OCI-LY1 (cell line): ENCODE data around the gene SLC43A3.

Experiments used
- H2AFZ ChIP-seq: fragments of 200-600 bp; sonication (generic), shearing (Covaris generic); 2 replicates; pipeline ENCODE4 v1.6.0; 2014; ENCODE audit warnings: antibody characterized with exemption, mild to moderate bottlenecking, low read length
- H3F3A ChIP-seq: fragments of 200-600 bp; sonication (generic), shearing (Covaris generic); 2 replicates; pipeline ENCODE4 v1.6.0; 2014; ENCODE audit warnings: mild to moderate bottlenecking, antibody characterized with exemption, low read length, moderate library complexity; ENCODE audit not compliant: insufficient read depth
- H3K27ac ChIP-seq: fragments of 200-600 bp; sonication (generic); 2 replicates; pipeline ENCODE4 v1.5.1; 2014; ENCODE audit warnings: low read length, mixed run types, mild to moderate bottlenecking, low read depth; ENCODE audit not compliant: poor library complexity, severe bottlenecking
- H3K27me3 ChIP-seq: fragments of 200-600 bp; sonication (generic); 2 replicates; pipeline ENCODE4 v1.6.0; 2014; ENCODE audit warnings: antibody characterized with exemption, mild to moderate bottlenecking, low read length, moderate library complexity; ENCODE audit not compliant: insufficient read depth
- H3K36me3 ChIP-seq: fragments of 200-600 bp; sonication (generic); 2 replicates; pipeline ENCODE4 v1.6.1; 2014; ENCODE audit warnings: mild to moderate bottlenecking, antibody characterized with exemption, low read length, moderate library complexity, mixed read lengths; ENCODE audit not compliant: insufficient read depth
- H3K4me1 ChIP-seq: fragments of 200-600 bp; sonication (generic); 2 replicates; pipeline ENCODE4 v1.5.1; 2014; ENCODE audit warnings: mild to moderate bottlenecking, low read length, moderate library complexity; ENCODE audit not compliant: insufficient read depth, severe bottlenecking
- H3K4me2 ChIP-seq: fragments of 200-600 bp; sonication (generic), shearing (Covaris generic); 2 replicates; pipeline ENCODE4 v1.6.1; 2014; ENCODE audit warnings: low read length
- H3K4me3 ChIP-seq: fragments of 200-600 bp; sonication (generic); 2 replicates; pipeline ENCODE4 v1.5.1; 2014; ENCODE audit warnings: low read length, low read depth, mild to moderate bottlenecking, mixed read lengths; ENCODE audit not compliant: poor library complexity, severe bottlenecking
- H3K79me2 ChIP-seq: fragments of 200-600 bp; shearing (Covaris generic); 2 replicates; pipeline ENCODE4 v1.6.1; 2016; ENCODE audit warnings: mixed run types, low read length, mixed read lengths; ENCODE audit not compliant: insufficient read depth
- H3K9ac ChIP-seq: fragments of 200-600 bp; sonication (generic), shearing (Covaris generic); 2 replicates; pipeline ENCODE4 v1.6.1; 2014; ENCODE audit warnings: mild to moderate bottlenecking, low read length, mixed read lengths
- H3K9me2 ChIP-seq: fragments of 200-600 bp; sonication (generic), shearing (Covaris generic); 2 replicates; pipeline ENCODE4 v1.6.1; 2014; ENCODE audit warnings: low read depth, mild to moderate bottlenecking, low read length, mixed read lengths
- H3K9me3 ChIP-seq: fragments of 200-600 bp; shearing (Covaris generic); 2 replicates; pipeline ENCODE4 v1.6.1; 2014; ENCODE audit warnings: low read length, mixed read lengths
- H4K20me1 ChIP-seq: fragments of 200-600 bp; sonication (generic), shearing (Covaris generic); 2 replicates; pipeline ENCODE4 v1.6.0; 2016; ENCODE audit warnings: mild to moderate bottlenecking, low read length; ENCODE audit not compliant: insufficient read depth
- CTCF ChIP-seq: fragments of 200-600 bp; sonication (generic), shearing (Covaris generic); IDR thresholded peaks from 2 replicates; pipeline ENCODE4 v1.5.1; 2017; ENCODE audit warnings: mild to moderate bottlenecking, antibody characterized with exemption, low read length, moderate library complexity, mixed read lengths
- EZH2 ChIP-seq: fragments of 200-600 bp; sonication (generic), shearing (Covaris generic); IDR thresholded peaks from 2 replicates; pipeline ENCODE4 v1.8.0; 2017; ENCODE audit warnings: borderline replicate concordance, mixed run types, mild to moderate bottlenecking, antibody characterized with exemption, low read length, moderate library complexity, mixed read lengths

SLC43A3 gene

GRCh38 chr11:57368845-57369232 lies 58.1 kb downstream of the SLC43A3 start:
- no peak for TF ChIP-seq EZH2
- no peak for TF ChIP-seq CTCF
- Histone ChIP-seq H3K4me3 (no peak overlapping the region), H3K36me3 (no peaks in the 10 kb centered on the region), H3K9me3 (no peaks in the 10 kb centered on the region), H3F3A (no peaks in the 10 kb centered on the region), H3K9ac (no peak overlapping the region), H3K4me1 (no peaks in the 10 kb centered on the region), H3K27me3 (no peaks in the 10 kb centered on the region), H3K4me2 (no peak overlapping the region), H3K27ac (no peak overlapping the region), H3K9me2 (no peaks in the 10 kb centered on the region), H2AFZ (no peak overlapping the region), H3K79me2 (no peaks in the 10 kb centered on the region), H4K20me1 (no peaks in the 10 kb centered on the region)

DNA sequence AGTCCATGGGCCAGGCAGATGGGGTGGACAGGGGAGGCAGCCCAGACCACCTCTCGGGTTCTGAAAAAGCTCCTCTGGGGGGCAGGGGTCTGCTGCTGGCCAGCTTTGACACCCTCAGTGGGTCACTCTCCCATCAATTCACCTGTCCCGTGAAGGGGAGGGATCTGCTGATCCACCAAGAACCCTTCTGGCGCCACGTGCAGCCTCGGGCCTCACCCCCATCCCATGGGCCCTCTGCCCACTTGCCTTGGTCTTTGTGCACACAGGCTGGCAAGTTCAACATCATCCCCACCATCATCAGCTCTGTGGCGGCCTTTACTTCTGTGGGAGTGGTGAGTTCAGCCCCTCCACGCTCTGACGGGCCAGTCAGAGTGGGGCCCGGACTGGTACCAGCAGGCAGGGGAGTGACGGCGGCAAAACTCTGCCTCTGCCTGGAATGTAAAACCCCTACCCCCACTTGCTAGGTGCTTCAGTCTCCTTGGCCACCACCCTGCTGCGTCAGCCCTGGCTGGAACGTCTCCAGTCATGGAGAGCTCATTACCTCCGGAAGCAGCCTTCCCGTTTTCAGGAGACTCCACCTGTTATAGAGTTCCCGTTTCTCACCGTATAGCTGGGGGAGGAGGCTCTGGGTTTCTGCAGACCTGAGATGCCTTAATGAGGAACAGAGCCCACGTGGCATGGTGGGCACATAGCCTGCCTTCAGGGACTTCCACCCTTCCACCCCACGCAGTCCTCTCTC lies 58.6 kb downstream of the SLC43A3 start:
- Histone ChIP-seq H3K79me2 (no peaks in the 10 kb centered on the region), H3K27ac (no peak overlapping the region), H3K36me3 (no peaks in the 10 kb centered on the region), H3K9ac (no peak overlapping the region), H3K4me1 (no peaks in the 10 kb centered on the region), H3F3A (no peaks in the 10 kb centered on the region), H3K4me3 (no peak overlapping the region), H3K9me3 (no peaks in the 10 kb centered on the region), H3K9me2 (no peaks in the 10 kb centered on the region), H2AFZ (no peak overlapping the region), H3K27me3 (no peaks in the 10 kb centered on the region), H3K4me2 (no peak overlapping the region), H4K20me1 (no peaks in the 10 kb centered on the region)
- TF ChIP-seq CTCF: no peak

DNA sequence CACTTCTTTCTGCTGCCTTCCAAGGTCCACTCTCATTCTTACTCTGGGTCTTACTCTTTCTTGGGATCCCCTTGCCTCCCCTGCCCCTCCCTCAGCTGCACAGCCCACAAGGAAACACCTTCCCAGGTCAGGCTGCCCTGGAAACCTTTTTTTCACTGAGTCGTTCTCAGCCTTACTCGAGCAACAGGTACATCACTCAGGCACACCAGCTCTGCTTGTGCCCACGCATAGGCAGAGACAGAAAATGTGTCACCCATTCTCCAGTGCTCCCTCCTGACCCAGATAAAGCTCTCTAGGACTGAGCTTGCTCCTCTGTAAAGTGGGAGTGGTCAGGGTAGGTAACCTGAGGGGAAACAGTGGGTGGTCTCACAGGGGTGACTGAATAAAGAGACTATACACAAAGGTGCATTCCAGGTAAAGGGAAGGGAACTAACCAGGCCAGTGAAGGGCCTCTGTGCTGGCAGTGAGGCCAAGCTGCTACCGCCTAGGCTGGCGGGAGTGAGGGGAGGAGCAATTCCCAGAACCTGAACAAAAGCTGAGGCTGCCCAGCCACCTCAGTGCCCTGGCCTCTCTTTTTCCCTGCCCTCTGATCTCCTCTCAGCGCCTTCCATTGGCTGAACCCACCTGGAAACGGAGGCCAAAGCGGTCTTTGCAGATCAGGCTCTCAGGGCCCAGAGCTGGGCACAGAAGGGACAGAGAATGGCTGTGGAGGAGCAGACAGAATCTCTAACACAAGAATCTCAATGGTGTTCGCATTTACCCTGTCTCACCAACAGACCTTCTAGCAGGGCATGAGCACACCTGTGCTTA lies 61.9 kb downstream of the SLC43A3 start:
- Histone ChIP-seq H3K79me2 (no peaks in the 10 kb centered on the region), H3K4me1 (no peaks in the 10 kb centered on the region), H3K27ac (no peak overlapping the region), H3K9me2 (no peaks in the 10 kb centered on the region), H2AFZ (no peak overlapping the region), H3K9ac (no peak overlapping the region), H3K4me2 (no peak overlapping the region), H3K9me3 (no peaks in the 10 kb centered on the region), H3K4me3 (no peak overlapping the region), H3F3A (no peaks in the 10 kb centered on the region), H3K27me3 (no peaks in the 10 kb centered on the region), H4K20me1 (no peaks in the 10 kb centered on the region), H3K36me3 (no peaks in the 10 kb centered on the region)
- no peak for TF ChIP-seq CTCF
- no peak for TF ChIP-seq EZH2
